Small intestine (tissue), 7 donors: Measurements from ENCODE around the gene MROH7. TPM values are rescaled to one million over a fixed set of nuclear protein-coding genes. Genes with fewer than 3 reads are reported as not detected.

ENCODE experiments used
- DNase-seq, 2 donors: peaks; one replicate each; pipeline versions ENCODE4 v3.0.0 to v3.0.0-alpha.2; 2013
- FAIRE-seq: peaks from 2 replicates; lab custom pipeline; 2012; peaks lifted over from hg19 to GRCh38; lab: Jason Lieb, UNC
- H3K27ac ChIP-seq, 3 donors: one replicate each; pipeline ENCODE4 v1.5.1; 2013; ENCODE audit warnings: low read length in 2 of 3, mild to moderate bottlenecking in 2 of 3, control low read depth in 1 of 3, inconsistent platforms in 1 of 3, low read depth in 1 of 3, moderate library complexity in 1 of 3
- H3K27me3 ChIP-seq, 3 donors: one replicate each; pipeline ENCODE4 v1.6.1; 2013; ENCODE audit warnings: low read length in 3 of 3, inconsistent platforms in 1 of 3; ENCODE audit not compliant: control insufficient read depth in 3 of 3, insufficient read depth in 3 of 3
- H3K36me3 ChIP-seq, 3 donors: one replicate each; pipeline ENCODE4 v1.6.1; 2013; ENCODE audit warnings: low read length in 3 of 3, inconsistent platforms in 1 of 3, low read depth in 1 of 3, mild to moderate bottlenecking in 1 of 3, moderate library complexity in 1 of 3; ENCODE audit not compliant: control insufficient read depth in 3 of 3, insufficient read depth in 2 of 3
- H3K4me1 ChIP-seq, 3 donors: one replicate each; pipeline ENCODE4 v1.6.1; 2013; ENCODE audit warnings: low read length in 2 of 3, inconsistent platforms in 1 of 3, low read depth in 1 of 3, mild to moderate bottlenecking in 1 of 3, moderate library complexity in 1 of 3; ENCODE audit not compliant: control insufficient read depth in 3 of 3, insufficient read depth in 2 of 3
- H3K4me3 ChIP-seq, 3 donors: one replicate each; pipeline ENCODE4 v1.5.1; 2013; ENCODE audit warnings: low read length in 3 of 3, control low read depth in 1 of 3, inconsistent platforms in 1 of 3, low read depth in 1 of 3, mild to moderate bottlenecking in 1 of 3, moderate library complexity in 1 of 3
- H3K9me3 ChIP-seq, 2 donors: one replicate each; pipeline ENCODE4 v1.6.1; 2013; ENCODE audit warnings: low read depth in 1 of 2, low read length in 1 of 2; ENCODE audit not compliant: control insufficient read depth in 2 of 2, insufficient read depth in 1 of 2
- WGBS, 3 donors: extraction: QIAGEN DNeasy Blood & Tissue Kit; methylation state at CpG; one replicate each; pipeline ENCODE4 v1.1.7; 2013; 5-methylcytosine and 5-hydroxymethylcytosine counted together
- polyA plus RNA-seq, 4 donors: library from polyadenylated mRNA; stranded (reverse) in 3 of 4; unstranded in 1 of 4; fragments of 200-250 nt in 3 of 4; fragments of 120-200 nt in 1 of 4; gene quantifications; one replicate each; pipeline versions ENCODE4 v1.2.1 to v1.2.3, GENCODE V29; 2013
- donor health status: healthy with polysubstance abuse.
- donor health status: control.
- donor health status: control.
- donor health status: Bipolar disorder and iron deficiency.
- donor health status: healthy.

MROH7 gene
- polyA plus RNA-seq, 4 donors = 1.3 to 27.5 (median 6.6) TPM

GRCh38 chr1:54699936-54700525, 58.4 kb downstream of the MROH7 start:
- Histone ChIP-seq H3K4me3 (no peak overlapping the region), H3K9me3 (no peaks in the 10 kb centered on the region), H3K4me1 (no peaks in the 10 kb centered on the region), H3K27ac (no peak overlapping the region), H3K36me3 (peaks cover 0 to 41% (median 0%) of the 10 kb centered on the region in 3 donors), H3K27me3 (no peaks in the 10 kb centered on the region)
- no peak for FAIRE-seq
- WGBS, 3 donors = 83 to 86% (median 84%) methylated on average over 11 of the region's 11 CpGs
- DNase-seq = no peak

GRCh38 chr1:54701066-54701465, 59.5 kb downstream of the MROH7 start:
- Histone ChIP-seq H3K4me3 (no peak overlapping the region), H3K9me3 (no peaks in the 10 kb centered on the region), H3K27ac (no peak overlapping the region), H3K36me3 (peaks cover 0 to 39% (median 0%) of the 10 kb centered on the region in 3 donors), H3K27me3 (no peaks in the 10 kb centered on the region), H3K4me1 (no peaks in the 10 kb centered on the region)
- FAIRE-seq = no peak
- 93 to 97% (median 94%) methylated on average over 9 of the region's 9 CpGs for WGBS, 3 donors
- no peak for DNase-seq

- no peak for DNase-seq
These were observed 60.4 kb downstream of the MROH7 start for GRCh38 chr1:54701996-54702395.

GRCh38 chr1:54703471-54703870, 61.9 kb downstream of the MROH7 start:
- WGBS, 3 donors = 92 to 95% (median 95%) methylated on average over 10 of the region's 10 CpGs
- Histone ChIP-seq H3K9me3 (no peaks in the 10 kb centered on the region), H3K27me3 (no peaks in the 10 kb centered on the region), H3K4me3 (no peak overlapping the region), H3K27ac (no peak overlapping the region), H3K36me3 (peaks cover 0 to 48% (median 0%) of the 10 kb centered on the region in 3 donors), H3K4me1 (no peaks in the 10 kb centered on the region)
- DNase-seq (no peak), FAIRE-seq (no peak)

More at GRCh38 chr1:54701996-54702395, 60.4 kb downstream of the MROH7 start:
- Histone ChIP-seq H3K4me3 (no peak overlapping the region), H3K4me1 (no peaks in the 10 kb centered on the region), H3K27ac (no peak overlapping the region), H3K27me3 (no peaks in the 10 kb centered on the region), H3K36me3 (peaks cover 0 to 45% (median 0%) of the 10 kb centered on the region in 3 donors), H3K9me3 (no peaks in the 10 kb centered on the region)
- FAIRE-seq = no peak
- 89 to 94% (median 89%) methylated on average over 11 of the region's 11 CpGs for WGBS, 3 donors

GRCh38 chr1:54705153-54705552, 63.6 kb downstream of the MROH7 start:
- Histone ChIP-seq H3K4me3 (no peak overlapping the region), H3K4me1 (no peaks in the 10 kb centered on the region), H3K27ac (no peak overlapping the region), H3K9me3 (no peaks in the 10 kb centered on the region), H3K27me3 (no peaks in the 10 kb centered on the region), H3K36me3 (peaks cover 0 to 40% (median 0%) of the 10 kb centered on the region in 3 donors)
- DNase-seq = no peak
- 75 to 80% (median 80%) methylated on average over 2 of the region's 2 CpGs for WGBS, 3 donors
- FAIRE-seq = no peak

- WGBS, 3 donors = 80 to 93% (median 88%) methylated on average over 4 of the region's 4 CpGs
- Histone ChIP-seq H3K9me3 (no peaks in the 10 kb centered on the region), H3K36me3 (peaks cover 0 to 30% (median 0%) of the 10 kb centered on the region in 3 donors), H3K4me3 (no peak overlapping the region), H3K27ac (no peak overlapping the region), H3K4me1 (no peaks in the 10 kb centered on the region), H3K27me3 (no peaks in the 10 kb centered on the region)
- DNase-seq (no peak), FAIRE-seq (no peak)
These were observed 64.8 kb downstream of the MROH7 start for GRCh38 chr1:54706419-54706818.

- FAIRE-seq (no peak), DNase-seq (no peak)
- Histone ChIP-seq H3K27me3 (no peaks in the 10 kb centered on the region), H3K4me3 (no peak overlapping the region), H3K36me3 (peaks cover 0 to 21% (median 0%) of the 10 kb centered on the region in 3 donors), H3K4me1 (no peaks in the 10 kb centered on the region), H3K9me3 (no peaks in the 10 kb centered on the region), H3K27ac (no peak overlapping the region)
These were observed 66.8 kb downstream of the MROH7 start for GRCh38 chr1:54708385-54708784.

- Histone ChIP-seq H3K27ac (no peak overlapping the region), H3K9me3 (no peaks in the 10 kb centered on the region), H3K36me3 (peaks cover 0 to 16% (median 0%) of the 10 kb centered on the region in 3 donors), H3K4me3 (no peak overlapping the region), H3K27me3 (no peaks in the 10 kb centered on the region), H3K4me1 (no peaks in the 10 kb centered on the region)
- FAIRE-seq (no peak), DNase-seq (no peak)
- 84 to 91% (median 84%) methylated on average over 8 of the region's 8 CpGs for WGBS, 3 donors
These were observed 68.1 kb downstream of the MROH7 start for GRCh38 chr1:54709547-54710292.
